Suppressor macrophage treated with lipopolysaccharide for 4 hours (primary cell): Measurements from ENCODE around the gene RINT1.

Experiments used
- DNase-seq: peaks from one replicate; pipeline ENCODE4 v3.0.0-alpha.2; 2020

Gene RINT1

GRCh38 chr7:105600720-105601550 is 68.9 kb downstream of the RINT1 start:
- no peak for DNase-seq

- DNase-seq, result no peak
Measured at GRCh38 chr7:105602325-105603305, 70.6 kb downstream of the RINT1 start.

GRCh38 chr7:105610165-105610930 is 78.3 kb downstream of the RINT1 start:
- no peak for DNase-seq

- no peak for DNase-seq
Measured at GRCh38 chr7:105611856-105612775, 80.1 kb downstream of the RINT1 start.

- no peak for DNase-seq
Measured at GRCh38 chr7:105612806-105613205, 80.8 kb downstream of the RINT1 start.

- no peak for DNase-seq
Measured at GRCh38 chr7:105613611-105614330, 81.8 kb downstream of the RINT1 start.

GRCh38 chr7:105614341-105614840 is 82.4 kb downstream of the RINT1 start:
- DNase-seq, result no peak
